C4-2B (cell line): ENCODE results near the gene SMG6.
A peak's percentile ranks its signal among the peaks of the same experiment; 100 is the strongest.

ENCODE experiments used
- H3K27ac ChIP-seq: fragments of 450-650 bp; 2 replicates; pipeline ENCODE4 v1.5.1; 2017
- CTCF ChIP-seq: fragments of 450-650 bp; conservative IDR thresholded peaks from 2 replicates; pipeline ENCODE4 v1.5.1; 2017; ENCODE audit warnings: mild to moderate bottlenecking
- ZFX ChIP-seq: fragments of 450-650 bp; IDR thresholded peaks from 2 replicates; pipeline ENCODE4 v1.6.1; 2017

SMG6 gene

GRCh38 chr17:2302778-2303203 lies 794 bp downstream of the SMG6 start:
- no peak for TF ChIP-seq CTCF
- no peak for TF ChIP-seq ZFX
- peak overlapping the region; percentile 84 for H3K27ac ChIP-seq

- H3K27ac ChIP-seq, result no peak overlapping the region
- TF ChIP-seq ZFX, result no peak
- no peak for TF ChIP-seq CTCF
Observed at GRCh38 chr17:2299756-2300155, 3.8 kb downstream of the SMG6 start.

GRCh38 chr17:2299136-2299535 lies 4.4 kb downstream of the SMG6 start:
- no peak overlapping the region for H3K27ac ChIP-seq
- TF ChIP-seq CTCF, result no peak
- no peak for TF ChIP-seq ZFX

DNA sequence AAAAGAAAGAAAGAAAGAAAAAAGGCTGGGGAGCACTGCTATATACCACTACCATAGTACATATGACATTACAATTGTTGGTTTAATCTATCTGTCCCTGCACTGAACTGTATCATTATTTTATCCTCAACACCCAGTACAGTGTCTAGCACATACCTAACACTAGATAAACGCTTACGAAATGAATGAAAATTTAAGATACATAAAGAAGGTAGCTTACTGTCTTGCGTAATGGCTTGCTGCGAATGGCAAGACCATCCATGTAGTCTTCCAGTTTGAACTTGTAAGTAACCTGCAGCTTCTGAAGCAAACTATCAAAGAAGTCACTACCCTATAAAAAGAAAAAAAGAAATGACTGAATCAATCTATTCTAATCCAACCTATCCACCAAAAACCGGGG lies 6.6 kb downstream of the SMG6 start:
- TF ChIP-seq CTCF (no peak), ZFX (no peak)
- no peak overlapping the region for H3K27ac ChIP-seq

DNA sequence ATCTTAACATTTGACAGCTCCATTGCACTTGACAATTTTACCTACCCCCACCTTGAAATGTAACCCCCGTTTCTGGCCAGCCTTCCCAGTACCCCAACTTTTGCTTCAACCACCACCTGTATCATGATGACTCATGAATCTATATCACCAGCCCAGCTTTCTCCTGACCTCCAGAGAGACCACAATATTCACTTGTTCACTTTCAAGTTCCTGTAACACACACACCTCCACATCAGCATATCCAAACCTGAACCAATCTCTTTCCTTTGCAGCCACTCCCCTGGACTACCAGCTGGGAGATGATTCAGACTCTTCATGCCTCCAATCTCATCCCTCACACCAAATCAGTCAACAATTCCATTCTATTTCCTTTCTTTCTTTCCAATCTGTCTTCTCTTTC lies 8.0 kb downstream of the SMG6 start:
- TF ChIP-seq CTCF, result no peak
- no peak for TF ChIP-seq ZFX
- no peak overlapping the region for H3K27ac ChIP-seq

DNA sequence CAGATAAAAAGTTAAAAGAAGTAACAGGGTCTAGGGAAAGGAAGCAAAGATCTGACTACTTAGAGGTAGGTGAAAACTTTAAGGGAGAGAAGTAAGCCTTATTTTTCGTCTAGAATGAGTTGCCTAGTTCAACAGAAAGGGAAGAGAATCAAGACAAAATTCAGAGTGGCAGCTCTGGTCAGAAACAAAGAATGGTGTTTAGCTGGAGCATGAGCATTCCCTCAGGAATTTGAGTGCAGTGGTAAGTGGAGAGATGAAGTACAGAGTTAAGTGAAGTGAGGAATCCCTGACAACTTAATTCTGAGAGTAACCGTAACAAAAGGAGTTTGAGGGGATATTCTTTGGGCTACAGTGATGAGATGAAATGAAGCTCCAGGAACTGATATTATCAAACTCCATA lies 11.5 kb downstream of the SMG6 start:
- no peak overlapping the region for H3K27ac ChIP-seq
- no peak for TF ChIP-seq CTCF
- no peak for TF ChIP-seq ZFX

- TF ChIP-seq CTCF, result no peak
- no peak for TF ChIP-seq ZFX
- no peak overlapping the region for H3K27ac ChIP-seq
Observed at GRCh38 chr17:2289878-2290478, 13.6 kb downstream of the SMG6 start.
